Natural killer cell (primary cell): Measurements from ENCODE around the gene KLHDC8A. TPM values are rescaled to one million over a fixed set of nuclear protein-coding genes. Genes with fewer than 3 reads are reported as not detected.

ENCODE experiments used
- ATAC-seq, 3 donors: fragments of 150-1000 bp in 2 of 3; fragments of 200-7000 bp in 1 of 3; cut with Tn5 transposase; 1 replicate in 1 of 3; 2 replicates in 2 of 3; pipeline ENCODE4 v1.10.0; 2021; ENCODE audit warnings: mild to moderate bottlenecking in 2 of 3, moderate library complexity in 2 of 3
- DNase-seq, 2 donors: peaks; one replicate each; pipeline versions ENCODE4 v3.0.0 to v3.0.0-alpha.2; 2013 to 2021; ENCODE audit warnings: mixed read lengths in 1 of 2
- H3K27ac ChIP-seq: one replicate; pipeline ENCODE4 v1.5.1; 2013; ENCODE audit warnings: mild to moderate bottlenecking, low read length
- H3K27me3 ChIP-seq: one replicate; pipeline ENCODE4 v1.6.1; 2013; ENCODE audit warnings: low read length; ENCODE audit not compliant: control insufficient read depth, insufficient read depth
- H3K36me3 ChIP-seq: one replicate; pipeline ENCODE4 v1.6.1; 2013; ENCODE audit warnings: low read length; ENCODE audit not compliant: control insufficient read depth, insufficient read depth
- H3K4me1 ChIP-seq: one replicate; pipeline ENCODE4 v1.6.1; 2013; ENCODE audit warnings: low read length; ENCODE audit not compliant: control insufficient read depth, insufficient read depth
- H3K4me3 ChIP-seq: one replicate; pipeline ENCODE4 v1.5.1; 2013; ENCODE audit warnings: low read length
- H3K9me3 ChIP-seq: one replicate; pipeline ENCODE4 v1.6.1; 2013; ENCODE audit warnings: low read length; ENCODE audit not compliant: control insufficient read depth, insufficient read depth
- H3K27ac Mint-ChIP-seq, 2 donors: one replicate each; pipeline ENCODE4 v1.8.0; 2022; ENCODE audit warnings: mild to moderate bottlenecking in 2 of 2, mixed read lengths in 2 of 2, moderate library complexity in 1 of 2
- H3K27me3 Mint-ChIP-seq, 2 donors: one replicate each; pipeline ENCODE4 v1.8.0; 2022; ENCODE audit warnings: low read depth in 2 of 2, mixed read lengths in 2 of 2
- H3K36me3 Mint-ChIP-seq: one replicate; pipeline ENCODE4 v1.8.0; 2022; ENCODE audit warnings: mixed read lengths
- H3K4me1 Mint-ChIP-seq, 2 donors: one replicate each; pipeline ENCODE4 v1.8.0; 2022; ENCODE audit warnings: mixed read lengths in 2 of 2
- H3K4me3 Mint-ChIP-seq: one replicate; pipeline ENCODE4 v1.8.0; 2022; ENCODE audit warnings: mild to moderate bottlenecking, moderate library complexity, mixed read lengths
- H3K9me3 Mint-ChIP-seq, 2 donors: one replicate each; pipeline ENCODE4 v1.8.0; 2022; ENCODE audit warnings: mixed read lengths in 2 of 2
- CTCF ChIP-seq: fragments of 200-600 bp; IDR thresholded peaks from one replicate; pipeline ENCODE4 v1.8.0; 2022; ENCODE audit warnings: antibody characterized with exemption
- WGBS: methylation state at CpG from one replicate; pipeline ENCODE4 v1.1.7; 2013; ENCODE audit warnings: missing lambda C conversion rate; ENCODE audit not compliant: insufficient coverage; 5-methylcytosine and 5-hydroxymethylcytosine counted together
- intact Hi-C: fragments of 100-400 bp; cut with micrococcal nuclease; formaldehyde crosslinking; loops from one replicate; pipeline ENCODE4 v1.14.2; 2022
- total RNA-seq, 4 donors: library from RNA; stranded (reverse); fragments of 120-200 nt in 1 of 4; gene quantifications; one replicate each; pipeline versions ENCODE4 v1.2.3 to v1.2.4, GENCODE V29; 2013 to 2022

Gene KLHDC8A
- total RNA-seq, 3 donors from 2014 or later (not counting 1 experiment from before 2014, with no cell fraction given): not detected

GRCh38 chr1:205332015-205332791 lies 24.5 kb downstream of the KLHDC8A start:
- Mint-ChIP-seq H3K4me3 (no peak overlapping the region), H3K4me1 (no peaks in the 10 kb centered on the region), H3K27me3 (peaks cover 0 to 8% of the 10 kb centered on the region in 2 donors), H3K9me3 (no peaks in the 10 kb centered on the region), H3K27ac (no peak overlapping the region), H3K36me3 (no peaks in the 10 kb centered on the region)
- no peaks in the 10 kb centered on the region for H3K9me3 ChIP-seq
- WGBS: 91% methylated on average over 10 of the region's 11 CpGs
- H3K36me3 ChIP-seq: no peaks in the 10 kb centered on the region
- no peaks in the 10 kb centered on the region for H3K4me1 ChIP-seq
- ATAC-seq: no peak
- no peak overlapping the region for H3K27ac ChIP-seq
- TF ChIP-seq CTCF: no peak
- intact Hi-C loops: no loop called here
- no peak for DNase-seq
- no peaks in the 10 kb centered on the region for H3K27me3 ChIP-seq
- no peak overlapping the region for H3K4me3 ChIP-seq

- Histone ChIP-seq H3K4me3 (no peak overlapping the region), H3K36me3 (no peaks in the 10 kb centered on the region), H3K4me1 (peaks cover 3% of the 10 kb centered on the region), H3K27me3 (no peaks in the 10 kb centered on the region), H3K9me3 (no peaks in the 10 kb centered on the region), H3K27ac (no peak overlapping the region)
- intact Hi-C loops: no loop called here
- Mint-ChIP-seq H3K27me3 (peaks cover 8 to 14% of the 10 kb centered on the region in 2 donors), H3K4me1 (peaks cover 4 to 5% of the 10 kb centered on the region in 2 donors), H3K4me3 (no peak overlapping the region), H3K9me3 (no peaks in the 10 kb centered on the region), H3K27ac (no peak overlapping the region), H3K36me3 (no peaks in the 10 kb centered on the region)
- TF ChIP-seq CTCF: no peak
- ATAC-seq: no peak
- DNase-seq: no peak
- WGBS: no CpG with 5 or more reads among the region's 2 CpGs
Measured at GRCh38 chr1:205330150-205330549, 26.6 kb downstream of the KLHDC8A start.

- no peak for TF ChIP-seq CTCF
- no peak overlapping the region for H3K27ac ChIP-seq
- DNase-seq: no peak
- Mint-ChIP-seq H3K4me3 (no peak overlapping the region), H3K9me3 (no peaks in the 10 kb centered on the region), H3K27ac (no peak overlapping the region), H3K27me3 (peaks cover 8 to 14% of the 10 kb centered on the region in 2 donors), H3K36me3 (no peaks in the 10 kb centered on the region), H3K4me1 (peaks cover 8 to 10% of the 10 kb centered on the region in 2 donors)
- H3K4me3 ChIP-seq: no peak overlapping the region
- H3K36me3 ChIP-seq: no peaks in the 10 kb centered on the region
- H3K27me3 ChIP-seq: no peaks in the 10 kb centered on the region
- no peak for ATAC-seq
- 88% methylated on average over 5 of the region's 5 CpGs for WGBS
- no peaks in the 10 kb centered on the region for H3K9me3 ChIP-seq
- H3K4me1 ChIP-seq: peaks cover 7% of the 10 kb centered on the region
- intact Hi-C loops: no loop called here
Measured at GRCh38 chr1:205329719-205330118, 27.0 kb downstream of the KLHDC8A start.

- no peak overlapping the region for H3K27ac ChIP-seq
- H3K4me3 Mint-ChIP-seq: no peak overlapping the region
- peaks cover 7% of the 10 kb centered on the region for H3K4me1 ChIP-seq
- H3K36me3 ChIP-seq: no peaks in the 10 kb centered on the region
- peaks cover 8 to 13% of the 10 kb centered on the region in 2 donors for H3K27me3 Mint-ChIP-seq
- 86% methylated on average over 4 of the region's 4 CpGs for WGBS
- no peak overlapping the region for H3K4me3 ChIP-seq
- TF ChIP-seq CTCF: no peak
- no peak overlapping the region for H3K27ac Mint-ChIP-seq
- DNase-seq (no peak), ATAC-seq (no peak)
- H3K27me3 ChIP-seq: no peaks in the 10 kb centered on the region
- H3K9me3 Mint-ChIP-seq: no peaks in the 10 kb centered on the region
- peaks cover 9 to 14% of the 10 kb centered on the region in 2 donors for H3K4me1 Mint-ChIP-seq
- H3K36me3 Mint-ChIP-seq: no peaks in the 10 kb centered on the region
- no peaks in the 10 kb centered on the region for H3K9me3 ChIP-seq
- intact Hi-C loops: no loop called here
Measured at GRCh38 chr1:205328476-205328875, 28.2 kb downstream of the KLHDC8A start.
